Measurements from ENCODE around the gene ZNF107.
A peak's percentile ranks its signal among the peaks of the same experiment; 100 is the strongest.

Gene ZNF107

GRCh38 chr7:64686493-64687184 lies 20.7 kb downstream of the ZNF107 start:
- Histone ChIP-seq H3K4me3 (ENCODE audit: low read depth in 1 of 2, low read length in 2 of 2) (0 out of 4 replicates have a peak overlapping the region, but pooled peaks of 1 of the 2 experiments have one; percentile 16), H3K27ac (ENCODE audit: low read length) (peak overlapping the region; percentile 89), H2AFZ (ENCODE audit: low read depth, low read length) (no peak overlapping the region), H3K4me1 (ENCODE audit: insufficient read depth, low read length) (peaks cover 76% of the 10 kb centered on the region), H3K27me3 (ENCODE audit: insufficient read depth, low read length, poor library complexity) (no peaks in the 10 kb centered on the region), H3K36me3 (ENCODE audit: insufficient read depth, low read length) (peaks cover 99% of the 10 kb centered on the region), H3K9ac (ENCODE audit: low read depth, low read length) (peak overlapping the region; percentile 52), H4K20me1 (ENCODE audit: insufficient read depth, low read length) (peaks cover 5% of the 10 kb centered on the region; the same call in 1 of the 2 replicates), H3K9me3 (ENCODE audit: insufficient read depth, low read length, severe bottlenecking) (peaks cover 30% of the 10 kb centered on the region), H3K4me2 (ENCODE audit: insufficient read depth, low read length) (peak overlapping the region; percentile 21), H3K79me2 (ENCODE audit: insufficient read depth, low read length) (peaks cover 99% of the 10 kb centered on the region)
- ATAC-seq (ENCODE audit: insufficient read depth, low read depth) (peak; percentile 62), DNase-seq (peak; percentile 63)
- TF ChIP-seq EZH2 (IDR thresholded peaks at IDR 0.05; ENCODE audit: borderline replicate concordance, low read depth, low read length, severe bottlenecking), result no peak
- TF ChIP-seq, protein P1, sequence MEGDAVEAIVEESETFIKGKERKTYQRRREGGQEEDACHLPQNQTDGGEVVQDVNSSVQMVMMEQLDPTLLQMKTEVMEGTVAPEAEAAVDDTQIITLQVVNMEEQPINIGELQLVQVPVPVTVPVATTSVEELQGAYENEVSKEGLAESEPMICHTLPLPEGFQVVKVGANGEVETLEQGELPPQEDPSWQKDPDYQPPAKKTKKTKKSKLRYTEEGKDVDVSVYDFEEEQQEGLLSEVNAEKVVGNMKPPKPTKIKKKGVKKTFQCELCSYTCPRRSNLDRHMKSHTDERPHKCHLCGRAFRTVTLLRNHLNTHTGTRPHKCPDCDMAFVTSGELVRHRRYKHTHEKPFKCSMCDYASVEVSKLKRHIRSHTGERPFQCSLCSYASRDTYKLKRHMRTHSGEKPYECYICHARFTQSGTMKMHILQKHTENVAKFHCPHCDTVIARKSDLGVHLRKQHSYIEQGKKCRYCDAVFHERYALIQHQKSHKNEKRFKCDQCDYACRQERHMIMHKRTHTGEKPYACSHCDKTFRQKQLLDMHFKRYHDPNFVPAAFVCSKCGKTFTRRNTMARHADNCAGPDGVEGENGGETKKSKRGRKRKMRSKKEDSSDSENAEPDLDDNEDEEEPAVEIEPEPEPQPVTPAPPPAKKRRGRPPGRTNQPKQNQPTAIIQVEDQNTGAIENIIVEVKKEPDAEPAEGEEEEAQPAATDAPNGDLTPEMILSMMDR (IDR thresholded peaks at IDR 0.05; ENCODE audit: borderline replicate concordance, extremely low read depth, low read length, poor library complexity, severe bottlenecking), result no peak

- H3K4me2 ChIP-seq (ENCODE audit: insufficient read depth, low read length), result peak overlapping the region; percentile 29; the same call in 1 of the 2 replicates
- H3K79me2 ChIP-seq (ENCODE audit: insufficient read depth, low read length), result peaks cover 99% of the 10 kb centered on the region
- H3K4me3 ChIP-seq (ENCODE audit: low read depth in 1 of 2, low read length in 2 of 2), result 0 out of 4 replicates have a peak overlapping the region, but pooled peaks of 1 of the 2 experiments have one; percentile 16
- peaks cover 5% of the 10 kb centered on the region; the same call in 1 of the 2 replicates for H4K20me1 ChIP-seq (ENCODE audit: insufficient read depth, low read length)
- TF ChIP-seq, protein P1 (IDR thresholded peaks at IDR 0.05; ENCODE audit: borderline replicate concordance, extremely low read depth, low read length, poor library complexity, severe bottlenecking), result no peak
- TF ChIP-seq EZH2 (IDR thresholded peaks at IDR 0.05; ENCODE audit: borderline replicate concordance, low read depth, low read length, severe bottlenecking), result no peak
- peaks cover 25% of the 10 kb centered on the region for H3K9me3 ChIP-seq (ENCODE audit: insufficient read depth, low read length, severe bottlenecking)
- ATAC-seq (ENCODE audit: insufficient read depth, low read depth), result peak; percentile 81
- H3K9ac ChIP-seq (ENCODE audit: low read depth, low read length), result peak overlapping the region; percentile 52
- peak; percentile 77 for DNase-seq
- H3K27me3 ChIP-seq (ENCODE audit: insufficient read depth, low read length, poor library complexity), result no peaks in the 10 kb centered on the region
- H3K36me3 ChIP-seq (ENCODE audit: insufficient read depth, low read length), result peaks cover 99% of the 10 kb centered on the region
- H2AFZ ChIP-seq (ENCODE audit: low read depth, low read length), result no peak overlapping the region
- peak overlapping the region; percentile 89 for H3K27ac ChIP-seq (ENCODE audit: low read length)
- peaks cover 71% of the 10 kb centered on the region for H3K4me1 ChIP-seq (ENCODE audit: insufficient read depth, low read length)
These were observed 21.3 kb downstream of the ZNF107 start for GRCh38 chr7:64687249-64687648.

DNA sequence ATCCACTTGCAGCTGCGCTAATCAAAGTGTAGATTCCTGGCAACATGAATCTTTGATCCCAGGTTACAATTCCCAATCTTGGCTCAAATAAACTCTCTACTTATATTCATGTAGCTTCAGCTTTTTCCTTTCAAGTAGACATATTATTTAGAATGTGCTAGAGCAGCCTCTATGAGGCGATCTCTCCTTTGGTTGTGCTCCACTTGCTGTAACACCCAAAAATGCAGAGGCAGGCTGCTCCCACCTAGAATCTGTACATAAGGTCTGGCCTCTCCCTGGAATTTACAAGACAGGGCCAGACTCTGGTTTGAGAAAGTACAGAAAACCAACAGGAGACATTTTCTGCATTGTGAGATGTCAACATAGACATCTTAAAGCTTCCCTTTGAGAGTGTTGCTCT lies 23.1 kb downstream of the ZNF107 start:
- peaks cover 25% of the 10 kb centered on the region for H3K9me3 ChIP-seq (ENCODE audit: insufficient read depth, low read length, severe bottlenecking)
- ATAC-seq (ENCODE audit: insufficient read depth, low read depth) (no peak), DNase-seq (no peak)
- H3K4me3 ChIP-seq (ENCODE audit: low read depth in 1 of 2, low read length in 2 of 2), result no peak overlapping the region
- TF ChIP-seq, protein P1 (IDR thresholded peaks at IDR 0.05; ENCODE audit: borderline replicate concordance, extremely low read depth, low read length, poor library complexity, severe bottlenecking), result no peak
- no peak for TF ChIP-seq EZH2 (IDR thresholded peaks at IDR 0.05; ENCODE audit: borderline replicate concordance, low read depth, low read length, severe bottlenecking)
- no peak overlapping the region for H2AFZ ChIP-seq (ENCODE audit: low read depth, low read length)
- H3K36me3 ChIP-seq (ENCODE audit: insufficient read depth, low read length), result peaks cover 97% of the 10 kb centered on the region
- H3K4me2 ChIP-seq (ENCODE audit: insufficient read depth, low read length), result no peak overlapping the region
- peaks cover 95% of the 10 kb centered on the region for H3K79me2 ChIP-seq (ENCODE audit: insufficient read depth, low read length)
- H3K9ac ChIP-seq (ENCODE audit: low read depth, low read length), result no peak overlapping the region
- peaks cover 54% of the 10 kb centered on the region for H3K4me1 ChIP-seq (ENCODE audit: insufficient read depth, low read length)
- no peaks in the 10 kb centered on the region for H4K20me1 ChIP-seq (ENCODE audit: insufficient read depth, low read length)
- peak overlapping the region; percentile 89 for H3K27ac ChIP-seq (ENCODE audit: low read length)
- no peaks in the 10 kb centered on the region for H3K27me3 ChIP-seq (ENCODE audit: insufficient read depth, low read length, poor library complexity)
